ENCODE measurements around the gene FAM120B.

FAM120B gene

GRCh38 chr6:170417881-170418280 is 111.3 kb downstream of the FAM120B start:
- Histone ChIP-seq H3K27ac (ENCODE audit: low read depth, low read length) (no peak overlapping the region), H3K27me3 (ENCODE audit: control insufficient read depth, insufficient read depth, low read length) (peaks cover 4% of the 10 kb centered on the region), H3K9ac (ENCODE audit: low read length) (no peak overlapping the region), H3K36me3 (ENCODE audit: control insufficient read depth, insufficient read depth, low read length) (no peaks in the 10 kb centered on the region), H3K4me1 (ENCODE audit: control insufficient read depth, insufficient read depth, low read length) (no peaks in the 10 kb centered on the region), H3K4me3 (ENCODE audit: low read length) (no peak overlapping the region)

- Histone ChIP-seq H3K9ac (ENCODE audit: low read length) (no peak overlapping the region), H3K27ac (ENCODE audit: low read depth, low read length) (no peak overlapping the region), H3K4me3 (ENCODE audit: low read length) (no peak overlapping the region), H3K27me3 (ENCODE audit: control insufficient read depth, insufficient read depth, low read length) (peaks cover 10% of the 10 kb centered on the region), H3K36me3 (ENCODE audit: control insufficient read depth, insufficient read depth, low read length) (no peaks in the 10 kb centered on the region), H3K4me1 (ENCODE audit: control insufficient read depth, insufficient read depth, low read length) (no peaks in the 10 kb centered on the region)
Measured at GRCh38 chr6:170420283-170420682, 113.7 kb downstream of the FAM120B start.

- no peak overlapping the region for H3K4me3 ChIP-seq (ENCODE audit: low read length)
- no peaks in the 10 kb centered on the region for H3K36me3 ChIP-seq (ENCODE audit: control insufficient read depth, insufficient read depth, low read length)
- no peak overlapping the region for H3K9ac ChIP-seq (ENCODE audit: low read length)
- no peak overlapping the region for H3K27ac ChIP-seq (ENCODE audit: low read depth, low read length)
- H3K27me3 ChIP-seq (ENCODE audit: control insufficient read depth, insufficient read depth, low read length): peaks cover 10% of the 10 kb centered on the region
- no peaks in the 10 kb centered on the region for H3K4me1 ChIP-seq (ENCODE audit: control insufficient read depth, insufficient read depth, low read length)
Measured at GRCh38 chr6:170420791-170421776, 114.5 kb downstream of the FAM120B start.

- peaks cover 10% of the 10 kb centered on the region for H3K27me3 ChIP-seq (ENCODE audit: control insufficient read depth, insufficient read depth, low read length)
- no peaks in the 10 kb centered on the region for H3K36me3 ChIP-seq (ENCODE audit: control insufficient read depth, insufficient read depth, low read length)
- no peaks in the 10 kb centered on the region for H3K4me1 ChIP-seq (ENCODE audit: control insufficient read depth, insufficient read depth, low read length)
- no peak overlapping the region for H3K4me3 ChIP-seq (ENCODE audit: low read length)
- no peak overlapping the region for H3K27ac ChIP-seq (ENCODE audit: low read depth, low read length)
- H3K9ac ChIP-seq (ENCODE audit: low read length): no peak overlapping the region
Measured at GRCh38 chr6:170421921-170422320, 115.4 kb downstream of the FAM120B start.

- Histone ChIP-seq H3K27ac (ENCODE audit: low read depth, low read length) (no peak overlapping the region), H3K36me3 (ENCODE audit: control insufficient read depth, insufficient read depth, low read length) (no peaks in the 10 kb centered on the region), H3K4me1 (ENCODE audit: control insufficient read depth, insufficient read depth, low read length) (no peaks in the 10 kb centered on the region), H3K27me3 (ENCODE audit: control insufficient read depth, insufficient read depth, low read length) (peaks cover 6% of the 10 kb centered on the region), H3K9ac (ENCODE audit: low read length) (no peak overlapping the region), H3K4me3 (ENCODE audit: low read length) (no peak overlapping the region)
Measured at GRCh38 chr6:170423030-170423429, 116.5 kb downstream of the FAM120B start.

GRCh38 chr6:170423814-170424603 is 117.5 kb downstream of the FAM120B start:
- H3K27ac ChIP-seq (ENCODE audit: low read depth, low read length): no peak overlapping the region
- H3K36me3 ChIP-seq (ENCODE audit: control insufficient read depth, insufficient read depth, low read length): no peaks in the 10 kb centered on the region
- no peak overlapping the region for H3K4me3 ChIP-seq (ENCODE audit: low read length)
- no peak overlapping the region for H3K9ac ChIP-seq (ENCODE audit: low read length)
- peaks cover 6% of the 10 kb centered on the region for H3K27me3 ChIP-seq (ENCODE audit: control insufficient read depth, insufficient read depth, low read length)
- no peaks in the 10 kb centered on the region for H3K4me1 ChIP-seq (ENCODE audit: control insufficient read depth, insufficient read depth, low read length)

- H3K27ac ChIP-seq (ENCODE audit: low read depth, low read length): no peak overlapping the region
- H3K4me1 ChIP-seq (ENCODE audit: control insufficient read depth, insufficient read depth, low read length): no peaks in the 10 kb centered on the region
- no peak overlapping the region for H3K9ac ChIP-seq (ENCODE audit: low read length)
- H3K27me3 ChIP-seq (ENCODE audit: control insufficient read depth, insufficient read depth, low read length): peaks cover 6% of the 10 kb centered on the region
- no peak overlapping the region for H3K4me3 ChIP-seq (ENCODE audit: low read length)
- no peaks in the 10 kb centered on the region for H3K36me3 ChIP-seq (ENCODE audit: control insufficient read depth, insufficient read depth, low read length)
Measured at GRCh38 chr6:170424604-170425126, 118.1 kb downstream of the FAM120B start.

- Histone ChIP-seq H3K4me1 (ENCODE audit: control insufficient read depth, insufficient read depth, low read length) (no peaks in the 10 kb centered on the region), H3K9ac (ENCODE audit: low read length) (no peak overlapping the region), H3K36me3 (ENCODE audit: control insufficient read depth, insufficient read depth, low read length) (no peaks in the 10 kb centered on the region), H3K4me3 (ENCODE audit: low read length) (no peak overlapping the region), H3K27me3 (ENCODE audit: control insufficient read depth, insufficient read depth, low read length) (peaks cover 6% of the 10 kb centered on the region), H3K27ac (ENCODE audit: low read depth, low read length) (no peak overlapping the region)
Measured at GRCh38 chr6:170429450-170429849, 122.9 kb downstream of the FAM120B start.

- Histone ChIP-seq H3K9ac (ENCODE audit: low read length) (no peak overlapping the region), H3K36me3 (ENCODE audit: control insufficient read depth, insufficient read depth, low read length) (no peaks in the 10 kb centered on the region), H3K27me3 (ENCODE audit: control insufficient read depth, insufficient read depth, low read length) (no peaks in the 10 kb centered on the region), H3K27ac (ENCODE audit: low read depth, low read length) (no peak overlapping the region), H3K4me3 (ENCODE audit: low read length) (no peak overlapping the region), H3K4me1 (ENCODE audit: control insufficient read depth, insufficient read depth, low read length) (no peaks in the 10 kb centered on the region)
Measured at GRCh38 chr6:170433163-170434116, 126.9 kb downstream of the FAM120B start.

GRCh38 chr6:170434117-170434820 is 127.7 kb downstream of the FAM120B start:
- Histone ChIP-seq H3K36me3 (ENCODE audit: control insufficient read depth, insufficient read depth, low read length) (no peaks in the 10 kb centered on the region), H3K9ac (ENCODE audit: low read length) (no peak overlapping the region), H3K4me1 (ENCODE audit: control insufficient read depth, insufficient read depth, low read length) (no peaks in the 10 kb centered on the region), H3K27me3 (ENCODE audit: control insufficient read depth, insufficient read depth, low read length) (no peaks in the 10 kb centered on the region), H3K4me3 (ENCODE audit: low read length) (no peak overlapping the region), H3K27ac (ENCODE audit: low read depth, low read length) (no peak overlapping the region)

- Histone ChIP-seq H3K36me3 (ENCODE audit: control insufficient read depth, insufficient read depth, low read length) (no peaks in the 10 kb centered on the region), H3K4me3 (ENCODE audit: low read length) (no peak overlapping the region), H3K27ac (ENCODE audit: low read depth, low read length) (no peak overlapping the region), H3K9ac (ENCODE audit: low read length) (no peak overlapping the region), H3K27me3 (ENCODE audit: control insufficient read depth, insufficient read depth, low read length) (no peaks in the 10 kb centered on the region), H3K4me1 (ENCODE audit: control insufficient read depth, insufficient read depth, low read length) (no peaks in the 10 kb centered on the region)
Measured at GRCh38 chr6:170434821-170435155, 128.2 kb downstream of the FAM120B start.
